Measurements from ENCODE around the gene P3H4.
A peak's percentile ranks its signal among the peaks of the same experiment; 100 is the strongest.

The P3H4 gene

DNA sequence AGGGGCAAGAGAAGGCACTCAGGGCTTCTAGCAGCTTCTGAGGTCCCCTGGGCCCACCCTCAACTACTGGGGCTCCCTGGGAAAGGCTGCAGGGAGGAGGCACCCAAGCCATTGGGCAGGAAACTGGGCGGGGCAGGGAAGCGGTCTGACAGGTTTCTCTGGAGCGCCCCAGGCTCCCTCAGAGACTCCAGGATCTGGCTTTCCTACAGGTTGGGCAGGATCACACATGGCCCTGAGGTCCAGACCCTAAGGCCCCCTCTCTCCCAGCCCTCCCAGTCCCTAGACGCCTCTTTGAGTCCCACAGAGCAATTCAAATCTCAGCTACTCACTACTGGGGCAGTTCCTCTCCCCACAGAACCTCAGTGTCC is 39.5 kb downstream of the P3H4 start:
- peak; percentile 91 for DNase-seq (ENCODE audit: low read depth)
- TF ChIP-seq, protein P1, sequence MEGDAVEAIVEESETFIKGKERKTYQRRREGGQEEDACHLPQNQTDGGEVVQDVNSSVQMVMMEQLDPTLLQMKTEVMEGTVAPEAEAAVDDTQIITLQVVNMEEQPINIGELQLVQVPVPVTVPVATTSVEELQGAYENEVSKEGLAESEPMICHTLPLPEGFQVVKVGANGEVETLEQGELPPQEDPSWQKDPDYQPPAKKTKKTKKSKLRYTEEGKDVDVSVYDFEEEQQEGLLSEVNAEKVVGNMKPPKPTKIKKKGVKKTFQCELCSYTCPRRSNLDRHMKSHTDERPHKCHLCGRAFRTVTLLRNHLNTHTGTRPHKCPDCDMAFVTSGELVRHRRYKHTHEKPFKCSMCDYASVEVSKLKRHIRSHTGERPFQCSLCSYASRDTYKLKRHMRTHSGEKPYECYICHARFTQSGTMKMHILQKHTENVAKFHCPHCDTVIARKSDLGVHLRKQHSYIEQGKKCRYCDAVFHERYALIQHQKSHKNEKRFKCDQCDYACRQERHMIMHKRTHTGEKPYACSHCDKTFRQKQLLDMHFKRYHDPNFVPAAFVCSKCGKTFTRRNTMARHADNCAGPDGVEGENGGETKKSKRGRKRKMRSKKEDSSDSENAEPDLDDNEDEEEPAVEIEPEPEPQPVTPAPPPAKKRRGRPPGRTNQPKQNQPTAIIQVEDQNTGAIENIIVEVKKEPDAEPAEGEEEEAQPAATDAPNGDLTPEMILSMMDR (IDR thresholded peaks at IDR 0.05; ENCODE audit: insufficient read depth, low read depth, low read length, missing control alignments) = no peak
- H3K4me3 ChIP-seq (ENCODE audit: low read length) = peak overlapping the region; percentile 20

DNA sequence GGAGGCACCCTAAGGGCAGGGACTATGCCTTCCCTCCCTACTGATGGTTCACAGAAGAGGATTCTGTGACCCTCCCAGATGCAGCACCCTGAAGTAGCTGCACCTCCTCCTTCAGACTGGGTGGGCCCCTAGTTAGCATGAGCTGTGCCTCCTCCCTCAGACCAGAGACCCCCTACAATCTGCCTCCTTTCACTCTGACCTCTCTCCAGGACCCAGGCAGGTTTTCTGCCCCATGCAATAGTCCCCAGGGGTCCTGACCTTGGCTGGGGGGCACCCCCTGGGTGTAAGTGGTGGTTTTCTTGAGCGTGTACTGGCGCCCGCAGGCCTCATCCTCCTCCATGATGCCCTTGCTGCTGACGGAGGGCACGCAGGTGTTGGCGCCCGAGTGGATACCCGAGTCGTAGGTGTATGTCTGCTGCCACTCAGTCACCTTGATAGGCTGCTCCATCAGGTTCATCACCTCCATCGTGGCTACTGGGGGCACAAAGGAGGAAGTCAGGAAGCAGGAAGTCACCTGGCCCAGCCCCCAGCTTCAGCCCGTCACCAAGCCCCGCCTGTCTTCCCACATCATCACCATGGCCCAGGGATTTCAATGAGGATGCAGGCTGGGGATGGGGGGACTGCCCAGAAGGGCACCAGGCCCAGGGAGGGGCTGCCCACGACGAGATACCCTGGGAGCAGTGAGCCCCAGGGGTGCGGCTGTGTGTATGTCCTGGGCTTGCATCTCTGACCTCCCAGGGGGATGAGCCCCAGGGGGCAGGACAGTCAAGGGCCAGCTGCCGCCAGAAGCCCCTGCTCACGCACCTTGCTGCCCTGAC is 40.2 kb downstream of the P3H4 start:
- TF ChIP-seq, protein P1 (IDR thresholded peaks at IDR 0.05; ENCODE audit: insufficient read depth, low read depth, low read length, missing control alignments) = no peak
- no peak for DNase-seq (ENCODE audit: low read depth)
- H3K4me3 ChIP-seq (ENCODE audit: low read length) = peak overlapping the region; percentile 14

DNA sequence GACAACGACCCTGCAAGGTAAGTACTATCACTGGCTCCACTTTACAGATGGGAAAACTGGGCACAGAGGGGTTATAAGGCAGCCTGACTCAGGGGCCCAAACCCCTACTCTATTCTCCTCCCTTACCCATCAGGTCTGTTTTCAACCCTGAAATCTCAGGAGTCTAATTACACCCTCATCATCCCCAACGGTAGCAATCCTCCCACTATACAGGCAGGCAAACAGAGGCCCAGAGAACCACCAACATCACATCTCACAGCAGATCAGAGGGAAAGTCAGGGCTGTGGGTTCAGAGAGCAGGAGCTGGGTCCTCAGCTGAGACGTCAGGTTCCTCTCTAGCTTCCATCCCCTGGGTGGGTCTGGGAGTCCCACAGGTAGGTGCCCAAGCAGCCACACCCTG is 41.8 kb downstream of the P3H4 start:
- H3K4me3 ChIP-seq (ENCODE audit: low read length) = no peak overlapping the region
- TF ChIP-seq, protein P1 (IDR thresholded peaks at IDR 0.05; ENCODE audit: insufficient read depth, low read depth, low read length, missing control alignments) = no peak
- DNase-seq (ENCODE audit: low read depth) = no peak

DNA sequence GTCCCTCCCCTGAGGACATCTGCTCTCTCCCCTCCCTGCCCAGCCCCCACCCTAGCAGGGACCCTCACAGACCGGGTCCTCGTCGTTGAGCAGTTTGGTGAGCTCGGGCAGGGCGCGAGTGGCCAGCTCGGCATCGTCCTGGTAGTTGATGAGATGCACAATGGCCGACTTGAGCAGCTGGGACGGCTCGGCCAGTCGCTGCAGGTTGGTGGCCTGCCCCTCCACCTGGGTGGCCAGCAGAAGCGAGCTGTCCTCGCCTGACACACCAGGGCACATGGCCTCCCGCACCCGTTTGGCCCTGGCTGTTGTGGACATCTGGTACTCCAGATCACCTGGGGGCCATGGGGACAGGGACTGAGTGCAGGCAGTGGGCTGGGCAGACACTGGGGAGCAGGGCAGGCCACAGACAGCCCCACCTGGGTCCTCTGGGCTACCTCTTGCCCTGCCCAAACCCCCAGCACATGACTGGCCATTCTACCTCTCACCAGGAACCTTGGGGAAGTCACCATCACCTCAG is 42.3 kb downstream of the P3H4 start:
- DNase-seq (ENCODE audit: low read depth) = no peak
- TF ChIP-seq, protein P1 (IDR thresholded peaks at IDR 0.05; ENCODE audit: insufficient read depth, low read depth, low read length, missing control alignments) = no peak
- no peak overlapping the region for H3K4me3 ChIP-seq (ENCODE audit: low read length)

DNA sequence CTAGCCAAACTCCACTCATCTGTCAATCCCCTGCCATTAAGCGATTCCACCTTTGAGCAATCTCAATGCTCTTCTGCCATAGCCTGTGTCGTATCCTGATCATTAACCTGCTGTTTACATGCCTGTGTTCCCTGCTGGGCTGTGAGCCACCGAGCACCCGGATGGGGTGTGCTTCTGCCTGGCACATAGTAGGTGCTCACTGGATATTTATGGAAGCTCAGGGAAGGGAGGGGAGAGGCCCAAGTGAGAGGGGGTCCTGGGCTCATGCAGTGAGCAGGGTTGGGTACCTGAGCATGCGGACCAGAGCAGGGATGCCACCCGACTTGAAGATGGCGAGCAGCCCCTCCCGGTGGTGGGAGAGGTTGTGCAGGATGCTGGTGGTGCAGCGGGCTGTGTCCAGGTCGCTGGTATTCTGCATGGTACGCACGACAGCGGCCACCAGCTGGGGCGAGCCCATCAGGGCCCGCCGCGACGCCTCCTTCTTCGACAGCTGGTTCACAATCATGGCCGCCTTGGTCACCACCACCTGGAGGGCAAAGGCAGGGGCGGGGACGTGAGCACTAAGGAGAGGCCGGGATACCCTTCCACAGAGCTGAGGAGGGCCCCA is 43.0 kb downstream of the P3H4 start:
- TF ChIP-seq, protein P1 (IDR thresholded peaks at IDR 0.05; ENCODE audit: insufficient read depth, low read depth, low read length, missing control alignments) = no peak

DNA sequence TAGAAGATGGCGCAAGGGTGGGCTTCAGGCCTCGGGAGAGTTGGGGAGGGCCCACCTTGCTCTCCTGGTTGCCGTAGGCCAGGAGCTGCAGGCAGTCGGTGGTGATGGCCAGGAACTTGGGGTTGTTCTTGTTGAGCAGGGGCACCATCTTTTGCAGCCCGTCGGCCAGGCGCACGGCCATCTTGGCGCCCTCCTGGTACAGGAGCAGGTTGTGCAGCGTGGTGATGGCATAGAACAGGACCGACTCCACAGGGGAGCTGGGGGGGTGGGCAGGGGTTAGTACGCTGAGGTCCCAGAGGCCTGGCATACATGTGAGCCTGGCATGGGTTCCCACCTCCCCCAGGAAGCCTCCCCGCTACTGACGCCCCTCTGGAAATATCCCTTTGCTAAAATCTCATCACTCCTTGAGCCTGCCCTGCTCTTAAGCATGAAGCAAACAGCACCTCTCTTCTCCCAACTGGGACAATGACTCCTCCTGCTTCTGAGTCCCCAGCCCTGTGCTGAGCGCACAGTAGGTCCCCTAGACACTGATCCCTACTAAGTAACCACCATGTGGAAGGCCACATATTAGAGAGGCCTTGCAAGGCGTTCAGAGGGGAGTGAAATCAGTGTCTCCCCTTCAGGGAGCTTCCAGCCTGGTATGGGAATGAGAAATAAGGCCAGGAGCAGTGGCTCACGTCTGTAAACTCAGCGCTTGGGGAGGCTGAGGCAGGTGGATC is 44.3 kb downstream of the P3H4 start:
- DNase-seq (ENCODE audit: low read depth) = no peak

More for the DNA sequence above, 43.0 kb downstream of the P3H4 start:
- no peak overlapping the region for H3K4me3 ChIP-seq (ENCODE audit: low read length)
- DNase-seq (ENCODE audit: low read depth) = no peak

More for the DNA sequence above, 44.3 kb downstream of the P3H4 start:
- TF ChIP-seq, protein P1 (IDR thresholded peaks at IDR 0.05; ENCODE audit: insufficient read depth, low read depth, low read length, missing control alignments) = no peak
- H3K4me3 ChIP-seq (ENCODE audit: low read length) = no peak overlapping the region

All from epithelial cell of esophagus (primary cell).